WTC11 (cell line): ENCODE results near the gene TLR5.

Source experiments
- FOXK1 ChIP-seq: sonication (generic); formaldehyde crosslinking; IDR thresholded peaks from 2 replicates; pipeline ENCODE4 v1.8.0; 2022; ENCODE audit warnings: mild to moderate bottlenecking, moderate library complexity, missing genetic modification reagents
- NR2C2 ChIP-seq: sonication (generic); formaldehyde crosslinking; IDR thresholded peaks from 2 replicates; pipeline ENCODE4 v1.8.0; 2022; ENCODE audit warnings: mild to moderate bottlenecking, missing genetic modification reagents
- TCF7 ChIP-seq: sonication (generic); formaldehyde crosslinking; IDR thresholded peaks from 2 replicates; pipeline ENCODE4 v1.8.0; 2022; ENCODE audit warnings: mild to moderate bottlenecking, low read depth, missing genetic modification reagents, moderate library complexity
- ZNF416 ChIP-seq: fragments of 250-450 bp; sonication (Bioruptor Pico); IDR thresholded peaks from 2 replicates; pipeline ENCODE4 v1.9.0; 2021; ENCODE audit warnings: mild to moderate bottlenecking, inconsistent platforms
- TF ChIP-seq, protein P1 (sequence below): fragments of 200-600 bp; IDR thresholded peaks from 2 replicates; pipeline ENCODE4 v1.8.0; 2022; ENCODE audit warnings: antibody characterized with exemption
- TF ChIP-seq, protein P2 (sequence below): fragments of 250-450 bp; sonication (Bioruptor Pico); IDR thresholded peaks from 2 replicates; pipeline ENCODE4 v2.1.2; 2022; ENCODE audit warnings: mild to moderate bottlenecking, moderate library complexity
- TF ChIP-seq, protein P3 (sequence below): fragments of 250-450 bp; sonication (Bioruptor Pico); IDR thresholded peaks from 2 replicates; pipeline ENCODE4 v1.8.0; 2021; ENCODE audit warnings: mild to moderate bottlenecking
- TF ChIP-seq, protein P4 (sequence below): sonication (generic); formaldehyde crosslinking; IDR thresholded peaks from 2 replicates; pipeline ENCODE4 v1.8.1; 2023; ENCODE audit warnings: mild to moderate bottlenecking, missing genetic modification reagents, moderate library complexity
- TF ChIP-seq, protein P5 (sequence below): sonication (generic); formaldehyde crosslinking; conservative IDR thresholded peaks from 2 replicates; pipeline ENCODE4 v1.8.1; 2022; ENCODE audit warnings: mild to moderate bottlenecking, missing genetic modification reagents
- TF ChIP-seq, protein P6 (sequence below): sonication (generic); formaldehyde crosslinking; IDR thresholded peaks from 2 replicates; pipeline ENCODE4 v1.8.1; 2023; ENCODE audit warnings: mild to moderate bottlenecking, missing genetic modification reagents
- TF ChIP-seq, protein P7 (sequence below): fragments of 250-450 bp; sonication (Bioruptor Pico); IDR thresholded peaks from 2 replicates; pipeline ENCODE4 v1.9.0; 2021; ENCODE audit warnings: mild to moderate bottlenecking

DNA sequence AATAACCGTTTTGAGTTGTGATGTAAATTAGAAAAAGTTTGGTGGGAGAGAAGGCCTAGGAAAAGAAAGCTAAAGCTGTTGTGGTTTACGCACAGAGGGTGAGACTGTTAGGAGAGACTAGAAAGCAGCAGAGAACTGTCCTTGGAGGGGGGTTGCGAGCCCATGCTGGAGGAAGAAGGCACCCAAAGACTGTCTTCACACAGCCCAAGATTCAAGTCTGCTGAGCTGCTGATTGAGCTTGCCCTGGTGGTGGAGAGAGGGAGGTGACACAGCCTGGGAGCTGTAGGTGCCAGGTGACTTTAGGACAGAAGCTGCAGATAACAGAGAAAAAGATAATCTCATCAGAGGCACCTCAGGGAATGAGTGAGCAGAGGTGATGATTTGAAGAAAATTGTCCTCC, 18.3 kb upstream of the TLR5 start:
- no peak for TF ChIP-seq NR2C2 (CRISPR knock-in tag)
- TF ChIP-seq, protein P1, sequence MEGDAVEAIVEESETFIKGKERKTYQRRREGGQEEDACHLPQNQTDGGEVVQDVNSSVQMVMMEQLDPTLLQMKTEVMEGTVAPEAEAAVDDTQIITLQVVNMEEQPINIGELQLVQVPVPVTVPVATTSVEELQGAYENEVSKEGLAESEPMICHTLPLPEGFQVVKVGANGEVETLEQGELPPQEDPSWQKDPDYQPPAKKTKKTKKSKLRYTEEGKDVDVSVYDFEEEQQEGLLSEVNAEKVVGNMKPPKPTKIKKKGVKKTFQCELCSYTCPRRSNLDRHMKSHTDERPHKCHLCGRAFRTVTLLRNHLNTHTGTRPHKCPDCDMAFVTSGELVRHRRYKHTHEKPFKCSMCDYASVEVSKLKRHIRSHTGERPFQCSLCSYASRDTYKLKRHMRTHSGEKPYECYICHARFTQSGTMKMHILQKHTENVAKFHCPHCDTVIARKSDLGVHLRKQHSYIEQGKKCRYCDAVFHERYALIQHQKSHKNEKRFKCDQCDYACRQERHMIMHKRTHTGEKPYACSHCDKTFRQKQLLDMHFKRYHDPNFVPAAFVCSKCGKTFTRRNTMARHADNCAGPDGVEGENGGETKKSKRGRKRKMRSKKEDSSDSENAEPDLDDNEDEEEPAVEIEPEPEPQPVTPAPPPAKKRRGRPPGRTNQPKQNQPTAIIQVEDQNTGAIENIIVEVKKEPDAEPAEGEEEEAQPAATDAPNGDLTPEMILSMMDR = no peak
- TF ChIP-seq, protein P2, sequence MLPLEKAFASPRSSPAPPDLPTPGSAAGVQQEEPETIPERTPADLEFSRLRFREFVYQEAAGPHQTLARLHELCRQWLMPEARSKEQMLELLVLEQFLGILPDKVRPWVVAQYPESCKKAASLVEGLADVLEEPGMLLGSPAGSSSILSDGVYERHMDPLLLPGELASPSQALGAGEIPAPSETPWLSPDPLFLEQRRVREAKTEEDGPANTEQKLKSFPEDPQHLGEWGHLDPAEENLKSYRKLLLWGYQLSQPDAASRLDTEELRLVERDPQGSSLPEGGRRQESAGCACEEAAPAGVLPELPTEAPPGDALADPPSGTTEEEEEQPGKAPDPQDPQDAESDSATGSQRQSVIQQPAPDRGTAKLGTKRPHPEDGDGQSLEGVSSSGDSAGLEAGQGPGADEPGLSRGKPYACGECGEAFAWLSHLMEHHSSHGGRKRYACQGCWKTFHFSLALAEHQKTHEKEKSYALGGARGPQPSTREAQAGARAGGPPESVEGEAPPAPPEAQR (CRISPR knock-in tag) = no peak
- TF ChIP-seq, protein P3, sequence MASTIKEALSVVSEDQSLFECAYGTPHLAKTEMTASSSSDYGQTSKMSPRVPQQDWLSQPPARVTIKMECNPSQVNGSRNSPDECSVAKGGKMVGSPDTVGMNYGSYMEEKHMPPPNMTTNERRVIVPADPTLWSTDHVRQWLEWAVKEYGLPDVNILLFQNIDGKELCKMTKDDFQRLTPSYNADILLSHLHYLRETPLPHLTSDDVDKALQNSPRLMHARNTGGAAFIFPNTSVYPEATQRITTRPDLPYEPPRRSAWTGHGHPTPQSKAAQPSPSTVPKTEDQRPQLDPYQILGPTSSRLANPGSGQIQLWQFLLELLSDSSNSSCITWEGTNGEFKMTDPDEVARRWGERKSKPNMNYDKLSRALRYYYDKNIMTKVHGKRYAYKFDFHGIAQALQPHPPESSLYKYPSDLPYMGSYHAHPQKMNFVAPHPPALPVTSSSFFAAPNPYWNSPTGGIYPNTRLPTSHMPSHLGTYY (CRISPR knock-in tag) = no peak
- no peak for TF ChIP-seq TCF7 (CRISPR knock-in tag)
- TF ChIP-seq, protein P4, sequence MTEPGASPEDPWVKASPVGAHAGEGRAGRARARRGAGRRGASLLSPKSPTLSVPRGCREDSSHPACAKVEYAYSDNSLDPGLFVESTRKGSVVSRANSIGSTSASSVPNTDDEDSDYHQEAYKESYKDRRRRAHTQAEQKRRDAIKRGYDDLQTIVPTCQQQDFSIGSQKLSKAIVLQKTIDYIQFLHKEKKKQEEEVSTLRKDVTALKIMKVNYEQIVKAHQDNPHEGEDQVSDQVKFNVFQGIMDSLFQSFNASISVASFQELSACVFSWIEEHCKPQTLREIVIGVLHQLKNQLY = no peak
- no peak for TF ChIP-seq ZNF416
- TF ChIP-seq, protein P5, sequence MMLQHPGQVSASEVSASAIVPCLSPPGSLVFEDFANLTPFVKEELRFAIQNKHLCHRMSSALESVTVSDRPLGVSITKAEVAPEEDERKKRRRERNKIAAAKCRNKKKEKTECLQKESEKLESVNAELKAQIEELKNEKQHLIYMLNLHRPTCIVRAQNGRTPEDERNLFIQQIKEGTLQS (CRISPR knock-in tag) = no peak
- no peak for TF ChIP-seq FOXK1
- TF ChIP-seq, protein P6, sequence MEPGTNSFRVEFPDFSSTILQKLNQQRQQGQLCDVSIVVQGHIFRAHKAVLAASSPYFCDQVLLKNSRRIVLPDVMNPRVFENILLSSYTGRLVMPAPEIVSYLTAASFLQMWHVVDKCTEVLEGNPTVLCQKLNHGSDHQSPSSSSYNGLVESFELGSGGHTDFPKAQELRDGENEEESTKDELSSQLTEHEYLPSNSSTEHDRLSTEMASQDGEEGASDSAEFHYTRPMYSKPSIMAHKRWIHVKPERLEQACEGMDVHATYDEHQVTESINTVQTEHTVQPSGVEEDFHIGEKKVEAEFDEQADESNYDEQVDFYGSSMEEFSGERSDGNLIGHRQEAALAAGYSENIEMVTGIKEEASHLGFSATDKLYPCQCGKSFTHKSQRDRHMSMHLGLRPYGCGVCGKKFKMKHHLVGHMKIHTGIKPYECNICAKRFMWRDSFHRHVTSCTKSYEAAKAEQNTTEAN (CRISPR knock-in tag) = no peak
- TF ChIP-seq, protein P7, sequence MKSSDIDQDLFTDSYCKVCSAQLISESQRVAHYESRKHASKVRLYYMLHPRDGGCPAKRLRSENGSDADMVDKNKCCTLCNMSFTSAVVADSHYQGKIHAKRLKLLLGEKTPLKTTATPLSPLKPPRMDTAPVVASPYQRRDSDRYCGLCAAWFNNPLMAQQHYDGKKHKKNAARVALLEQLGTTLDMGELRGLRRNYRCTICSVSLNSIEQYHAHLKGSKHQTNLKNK (CRISPR knock-in tag) = no peak
